HCT116 (cell line): ENCODE measurements around the gene SMTN. TPM values are rescaled to one million over a fixed set of nuclear protein-coding genes. Genes with fewer than 3 reads are reported as not detected.

ENCODE experiments used
- ATAC-seq: fragments of 200-7000 bp; cut with Tn5 transposase; 2 replicates; pipeline ENCODE4 v1.9.1; 2020; ENCODE audit warnings: mild to moderate bottlenecking, moderate library complexity
- BruUV-seq: library from RNA; stranded (reverse); fragments of 400-500 nt; replicated peaks from 2 replicates; lab custom pipeline; 2021; lab: Mats Ljungman, UMichigan
- CTCF ChIA-PET: fragments of 300-600 bp; sonication (Branson Sonifier 250); formaldehyde crosslinking; loops from one replicate; lab custom pipeline; 2021; ENCODE audit warnings: antibody characterized with exemption; lab: Charles Lee
- POLR2A ChIA-PET: fragments of 300-600, 350-600 bp; sonication (Branson Sonifier 250); formaldehyde crosslinking; loops from one replicate; lab custom pipeline; 2021; ENCODE audit warnings: antibody characterized with exemption; lab: Charles Lee
- RAD21 ChIA-PET, 2 experiments: fragments of 300-600 bp; sonication (Branson Sonifier 250); formaldehyde crosslinking; loops; one replicate each; lab custom pipeline; 2023; ENCODE audit warnings: low total read pairs in 2 of 2; ENCODE audit not compliant: uncharacterized antibody in 2 of 2, unreplicated experiment in 2 of 2, low non-redundant PET in 1 of 2; lab: Charles Lee
- DNase-seq: peaks from one replicate; pipeline ENCODE4 v3.0.0-alpha.2; 2010; ENCODE audit warnings: low read depth, low spot score
- H2AFZ ChIP-seq: fragments of 200-600 bp; shearing (Covaris generic), sonication (generic); 2 replicates; pipeline ENCODE4 v1.6.1; 2017; ENCODE audit warnings: low read depth, mixed run types, mixed read lengths, antibody characterized with exemption, low read length; ENCODE audit not compliant: poor library complexity, severe bottlenecking
- H3K27ac ChIP-seq: 2 replicates; pipeline ENCODE4 v1.5.1; 2012; ENCODE audit warnings: low read depth, low read length
- H3K27me3 ChIP-seq: fragments of 200-600 bp; sonication (generic); 2 replicates; pipeline ENCODE4 v1.6.1; 2016; ENCODE audit warnings: mixed run types, low read length, mixed read lengths; ENCODE audit not compliant: insufficient read depth
- H3K36me3 ChIP-seq, 2 experiments: fragments of 200-500 bp in 1 of 2; fragments of 200-600 bp in 1 of 2; sonication (Bioruptor generic) in 1 of 2; sonication (generic) in 1 of 2; 2 replicates each; pipeline versions ENCODE4 v1.5.1 to v1.6.1; 2014 to 2016; ENCODE audit warnings: low read length in 2 of 2, inconsistent platforms in 1 of 2, mixed read lengths in 1 of 2, mixed run types in 1 of 2; ENCODE audit not compliant: insufficient read depth in 2 of 2, control insufficient read depth in 1 of 2
- H3K4me1 ChIP-seq, 2 experiments: fragments of 200-600 bp in 1 of 2; sonication (generic) in 1 of 2; 2 replicates each; pipeline versions ENCODE4 v1.5.1 to v1.6.1; 2012 to 2017; ENCODE audit warnings: low read length in 2 of 2, inconsistent platforms in 1 of 2, mild to moderate bottlenecking in 1 of 2, mixed read lengths in 1 of 2, mixed run types in 1 of 2, moderate library complexity in 1 of 2; ENCODE audit not compliant: insufficient read depth in 2 of 2, control insufficient read depth in 1 of 2
- H3K4me2 ChIP-seq: fragments of 200-600 bp; sonication (generic); 2 replicates; pipeline ENCODE4 v1.6.1; 2017; ENCODE audit warnings: mixed run types, low read length, mixed read lengths
- H3K4me3 ChIP-seq, 2 experiments: fragments of 200-600 bp in 1 of 2; sonication (generic) in 1 of 2; replicated peaks in 1 of 2; 2 replicates each; pipeline ENCODE4 v1.5.1; 2011 to 2016; ENCODE audit warnings: low read length in 2 of 2, control low read depth in 1 of 2, low read depth in 1 of 2, mild to moderate bottlenecking in 1 of 2, mixed read lengths in 1 of 2, mixed run types in 1 of 2
- H3K79me2 ChIP-seq: fragments of 200-600 bp; sonication (generic); 2 replicates; pipeline ENCODE4 v1.6.1; 2017; ENCODE audit warnings: mild to moderate bottlenecking, mixed run types, low read length, moderate library complexity, mixed read lengths; ENCODE audit not compliant: insufficient read depth
- H3K9ac ChIP-seq: fragments of 200-600 bp; sonication (generic); 2 replicates; pipeline ENCODE4 v1.6.1; 2016; ENCODE audit warnings: low read length, mixed read lengths
- H3K9me2 ChIP-seq: fragments of 200-600 bp; sonication (generic), shearing (Covaris generic); 2 replicates; pipeline ENCODE4 v1.6.1; 2017; ENCODE audit warnings: mixed run types, mild to moderate bottlenecking, moderate library complexity; ENCODE audit not compliant: insufficient read depth
- H3K9me3 ChIP-seq, 2 experiments: fragments of 200-500 bp in 1 of 2; fragments of 200-600 bp in 1 of 2; sonication (Bioruptor generic) in 1 of 2; sonication (generic) in 1 of 2; 2 replicates each; pipeline ENCODE4 v1.6.1; 2014 to 2017; ENCODE audit warnings: low read length in 2 of 2, mixed read lengths in 2 of 2, inconsistent platforms in 1 of 2, low read depth in 1 of 2, mild to moderate bottlenecking in 1 of 2, mixed run types in 1 of 2, moderate library complexity in 1 of 2; ENCODE audit not compliant: control insufficient read depth in 1 of 2, insufficient read depth in 1 of 2
- H4K20me1 ChIP-seq: fragments of 200-600 bp; sonication (generic), shearing (Covaris generic); 2 replicates; pipeline ENCODE4 v1.6.1; 2017; ENCODE audit warnings: mixed run types, mild to moderate bottlenecking, moderate library complexity; ENCODE audit not compliant: insufficient read depth
- CTCF ChIP-seq, 3 experiments: fragments of 200-600 bp in 1 of 3; sonication (generic) in 1 of 3; IDR thresholded peaks in 2 of 3; conservative IDR thresholded peaks in 1 of 3; 2 replicates each; pipeline ENCODE4 v1.5.1; 2012 to 2017; ENCODE audit warnings: low read depth in 2 of 3, low read length in 2 of 3, antibody characterized with exemption in 1 of 3, borderline replicate concordance in 1 of 3, control low read depth in 1 of 3, mild to moderate bottlenecking in 1 of 3, mixed read lengths in 1 of 3, mixed run types in 1 of 3, moderate library complexity in 1 of 3; ENCODE audit not compliant: insufficient read depth in 1 of 3
- ELF1 ChIP-seq: IDR thresholded peaks from 2 replicates; pipeline ENCODE4 v1.6.1; 2012; ENCODE audit warnings: low read depth, borderline replicate concordance
- RAD21 ChIP-seq: IDR thresholded peaks from 2 replicates; pipeline ENCODE4 v1.6.1; 2012; ENCODE audit warnings: low read depth, mild to moderate bottlenecking
- SRF ChIP-seq: IDR thresholded peaks from 2 replicates; pipeline ENCODE4 v1.6.1; 2012; ENCODE audit warnings: low read depth
- YY1 ChIP-seq: IDR thresholded peaks from 2 replicates; pipeline ENCODE4 v1.6.1; 2011; ENCODE audit warnings: low read length, low read depth, moderate library complexity, mild to moderate bottlenecking; ENCODE audit not compliant: insufficient replicate concordance; ENCODE audit errors: extremely low read depth
- intact Hi-C: fragments of 100-400 bp; cut with micrococcal nuclease; formaldehyde crosslinking; loops from 2 replicates; pipeline ENCODE4 v1.10.0; 2022
- total RNA-seq: library from RNA; stranded (reverse); gene quantifications from one replicate; pipeline ENCODE4 v1.2.1, GENCODE V29; 2021; ENCODE audit not compliant: unreplicated experiment

The SMTN gene
- total RNA-seq, 1 experiment from 2014 or later, result 148 TPM

DNA sequence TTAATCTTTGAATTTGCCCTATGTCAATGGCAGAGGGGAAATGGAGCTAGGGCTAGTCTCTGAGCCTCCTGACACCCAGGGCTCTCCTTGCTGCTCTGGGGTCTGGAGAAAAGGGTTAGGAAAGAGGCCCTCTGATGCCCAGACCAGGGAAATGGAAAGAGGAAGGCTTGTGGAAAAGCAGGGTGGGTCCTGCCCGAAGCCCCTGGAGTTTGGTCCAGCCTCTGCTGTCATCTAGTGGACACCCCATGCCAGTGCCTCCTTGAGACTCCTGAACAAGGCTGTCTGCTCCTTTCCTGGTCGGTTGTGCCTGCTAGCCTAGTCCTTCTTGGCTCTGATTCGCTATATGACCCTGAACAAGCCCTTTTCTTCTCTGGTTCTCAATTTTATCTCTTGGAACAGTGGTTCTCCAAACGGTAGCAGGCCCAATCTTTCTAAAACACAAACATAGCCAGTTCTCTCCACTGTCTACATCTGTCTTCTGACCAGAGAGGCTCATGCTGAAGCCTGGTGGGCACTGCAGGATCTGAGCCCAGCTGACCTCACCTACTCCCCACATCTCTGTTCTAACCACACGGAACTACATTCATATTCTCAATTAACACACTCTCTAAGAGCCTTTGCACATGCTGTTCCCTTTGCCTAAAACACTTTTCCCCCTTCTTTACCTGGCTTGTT, 68.0 kb downstream of the SMTN start:
- no peak overlapping the region for H3K9ac ChIP-seq
- no peaks in the 10 kb centered on the region for H3K79me2 ChIP-seq
- ATAC-seq (peak; percentile 96), DNase-seq (peak; percentile 66)
- no peak overlapping the region for H3K4me3 ChIP-seq
- BruUV-seq, result no TSS peak
- ChIA-PET POLR2A (interaction anchor here (2.3 kb wide), 1 partner anchor 42 kb away, joined by 8 read pairs; the partner anchor contains the start of gene SELENOM), CTCF (interaction anchor here (1.3 to 3.8 kb wide), 3 partner anchors 41 to 66 kb away, joined by 3 to 57 read pairs (median 4); partner anchors contain the start of genes LIMK2 and SELENOM), RAD21 (interaction anchor here (0.9 to 2.0 kb wide), 3 partner anchors 41 kb away, joined by 3 to 8 read pairs (median 6); partner anchors contain the start of gene SELENOM (in 2 of the 2))
- intact Hi-C loops, result loop anchor here (1.0 kb wide), 4 partner anchors 42 to 385 kb away; partner anchors contain the start of gene SELENOM
- TF ChIP-seq RAD21 (peak; percentile 96), SRF (no peak), CTCF (IDR thresholded peaks at IDR 0.05 in 2 of 3, conservative IDR thresholded peaks at IDR 0.05 in 1 of 3; ENCODE audit: borderline replicate concordance in 1 of 3, insufficient read depth in 1 of 3, low read depth in 2 of 3, low read length in 2 of 3) (peak; percentile 90 to 99 (median 93)), ELF1 (no peak), YY1 (peak; percentile 9)
- H3K9me2 ChIP-seq, result no peaks in the 10 kb centered on the region
- peaks cover 0 to 15% of the 10 kb centered on the region in 2 experiments; a peak in 2 of 4 replicates for H3K4me1 ChIP-seq
- H2AFZ ChIP-seq, result peak overlapping the region; percentile 95
- no peaks in the 10 kb centered on the region for H4K20me1 ChIP-seq
- no peak overlapping the region for H3K27ac ChIP-seq
- H3K36me3 ChIP-seq, result no peaks in the 10 kb centered on the region
- no peaks in the 10 kb centered on the region for H3K9me3 ChIP-seq
- peak overlapping the region; percentile 4; the same call in 1 of the 2 replicates for H3K4me2 ChIP-seq
- H3K27me3 ChIP-seq, result no peaks in the 10 kb centered on the region
